IMR-90 (cell line): ENCODE measurements around the gene TMEM37. TPM values are rescaled to one million over a fixed set of nuclear protein-coding genes. Genes with fewer than 3 reads are reported as not detected.
A peak's percentile ranks its signal among the peaks of the same experiment; 100 is the strongest.

Experiments
- ATAC-seq: fragments of 200-7000 bp; cut with Tn5 transposase; 2 replicates; pipeline ENCODE4 v1.9.1; 2020; ENCODE audit warnings: low read depth, mild to moderate bottlenecking, moderate library complexity
- BruUV-seq: library from RNA; stranded (reverse); fragments of 400-500 nt; replicated peaks from 2 replicates; lab custom pipeline; 2021; lab: Mats Ljungman, UMichigan
- CTCF ChIA-PET: fragments of 300-600 bp; formaldehyde crosslinking; extraction: SDS; loops from one replicate; lab custom pipeline; 2021; ENCODE audit warnings: antibody characterized with exemption; lab: Yijun Ruan, JAX
- POLR2A ChIA-PET: fragments of 300-600 bp; sonication (Branson Sonifier 250); formaldehyde crosslinking; loops from one replicate; lab custom pipeline; 2022; ENCODE audit warnings: antibody characterized with exemption; ENCODE audit not compliant: unreplicated experiment; lab: Charles Lee
- DNase-seq: peaks from one replicate; pipeline ENCODE4 v3.0.0; 2013
- H2AFZ ChIP-seq: replicated peaks from 2 replicates; pipeline ENCODE3; 2013; ENCODE audit warnings: low read length, mild to moderate bottlenecking; ENCODE audit not compliant: poor library complexity
- H2AK5ac ChIP-seq: 2 replicates; pipeline ENCODE4 v1.6.1; 2013; ENCODE audit warnings: low read depth, low read length, inconsistent platforms
- H2AK9ac ChIP-seq: replicated peaks from 2 replicates; pipeline ENCODE3; 2013; ENCODE audit warnings: mild to moderate bottlenecking, low read depth, low read length, moderate library complexity; ENCODE audit not compliant: poor library complexity
- H2BK120ac ChIP-seq: 2 replicates; pipeline ENCODE4 v1.6.1; 2013; ENCODE audit warnings: low read depth, low read length, inconsistent platforms
- H2BK15ac ChIP-seq: 3 replicates; pipeline ENCODE4 v1.6.1; 2013; ENCODE audit warnings: low read depth, low read length, inconsistent platforms
- H2BK20ac ChIP-seq: 2 replicates; pipeline ENCODE4 v1.6.1; 2013; ENCODE audit warnings: low read depth, mild to moderate bottlenecking, inconsistent platforms, low read length, moderate library complexity
- H2BK5ac ChIP-seq: 2 replicates; pipeline ENCODE4 v1.6.1; 2013; ENCODE audit warnings: mild to moderate bottlenecking, low read depth, low read length, inconsistent platforms; ENCODE audit not compliant: poor library complexity, severe bottlenecking
- H3K14ac ChIP-seq: replicated peaks from 2 replicates; pipeline ENCODE4 v1.6.1; 2013; ENCODE audit warnings: low read depth, low read length, inconsistent platforms
- H3K18ac ChIP-seq: 2 replicates; pipeline ENCODE4 v1.6.1; 2013; ENCODE audit warnings: low read depth, low read length, control low read depth
- H3K23ac ChIP-seq: 2 replicates; pipeline ENCODE4 v1.6.1; 2013; ENCODE audit warnings: low read depth, low read length, inconsistent platforms
- H3K27ac ChIP-seq: 2 replicates; pipeline ENCODE4 v1.5.1; 2013; ENCODE audit warnings: mild to moderate bottlenecking, control low read depth, low read length; ENCODE audit not compliant: insufficient read depth
- H3K27me3 ChIP-seq: 2 replicates; pipeline ENCODE4 v1.6.1; 2013; ENCODE audit warnings: low read length; ENCODE audit not compliant: control insufficient read depth, insufficient read depth
- H3K36me3 ChIP-seq: 2 replicates; pipeline ENCODE4 v1.6.1; 2013; ENCODE audit warnings: low read length, mixed read lengths; ENCODE audit not compliant: control insufficient read depth, insufficient read depth
- H3K4ac ChIP-seq: 2 replicates; pipeline ENCODE4 v1.6.1; 2013; ENCODE audit warnings: low read depth, low read length, inconsistent platforms
- H3K4me1 ChIP-seq: 2 replicates; pipeline ENCODE4 v1.6.1; 2013; ENCODE audit warnings: low read length, mixed read lengths; ENCODE audit not compliant: control insufficient read depth, insufficient read depth
- H3K4me2 ChIP-seq: 2 replicates; pipeline ENCODE4 v1.6.1; 2013; ENCODE audit warnings: low read depth, mild to moderate bottlenecking, control low read depth, low read length, moderate library complexity
- H3K4me3 ChIP-seq: 2 replicates; pipeline ENCODE4 v1.5.1; 2013; ENCODE audit warnings: low read depth, mild to moderate bottlenecking, control low read depth, low read length, moderate library complexity; ENCODE audit not compliant: insufficient read depth
- H3K56ac ChIP-seq: 2 replicates; pipeline ENCODE4 v1.6.1; 2013; ENCODE audit warnings: low read length, inconsistent platforms; ENCODE audit not compliant: insufficient read depth; ENCODE audit errors: extremely low read depth
- H3K79me1 ChIP-seq, 2 experiments: 2 replicates each; pipeline ENCODE4 v1.6.1; 2013; ENCODE audit warnings: low read length in 2 of 2, inconsistent platforms in 1 of 2, low read depth in 1 of 2
- H3K9ac ChIP-seq: 2 replicates; pipeline ENCODE4 v1.6.1; 2013; ENCODE audit warnings: low read depth, low read length, control low read depth
- H3K9me1 ChIP-seq: 2 replicates; pipeline ENCODE4 v1.6.1; 2013; ENCODE audit warnings: low read length, inconsistent platforms; ENCODE audit not compliant: insufficient read depth
- H3K9me3 ChIP-seq: 2 replicates; pipeline ENCODE4 v1.6.1; 2013; ENCODE audit warnings: low read length; ENCODE audit not compliant: control insufficient read depth, insufficient read depth
- H4K20me1 ChIP-seq: 2 replicates; pipeline ENCODE4 v1.6.1; 2013; ENCODE audit warnings: low read length, inconsistent platforms; ENCODE audit not compliant: insufficient read depth
- H4K5ac ChIP-seq: 2 replicates; pipeline ENCODE4 v1.6.1; 2013; ENCODE audit warnings: mild to moderate bottlenecking, low read depth, low read length, control low read depth
- H4K8ac ChIP-seq, 2 experiments: 2 replicates each; pipeline ENCODE4 v1.6.1; 2013; ENCODE audit warnings: low read depth in 2 of 2, low read length in 2 of 2, control low read depth in 1 of 2, inconsistent platforms in 1 of 2
- H4K91ac ChIP-seq: 2 replicates; pipeline ENCODE4 v1.6.1; 2013; ENCODE audit warnings: low read depth, low read length, inconsistent platforms; ENCODE audit not compliant: insufficient read depth
- BHLHE40 ChIP-seq: fragments of 150-350 bp; IDR thresholded peaks from 2 replicates; pipeline ENCODE4 v1.6.1; 2016; ENCODE audit warnings: mild to moderate bottlenecking, low read depth, low read length
- WGBS, 2 experiments: methylation state at CpG; one replicate each; pipeline versions ENCODE4 v1.1.5 to v1.1.7; 2013; ENCODE audit warnings: missing lambda C conversion rate in 2 of 2; ENCODE audit not compliant: insufficient read length in 1 of 2; ENCODE audit errors: extremely low coverage in 2 of 2; 5-methylcytosine and 5-hydroxymethylcytosine counted together
- dilution Hi-C: fragments of 300-500 bp; cut with HindIII; formaldehyde crosslinking; loops from one replicate; pipeline ENCODE4 v1.14.3; 2018; ENCODE audit warnings: low sequenced_read_pairs; ENCODE audit not compliant: unreplicated experiment
- in situ Hi-C: fragments of 300-500 bp; cut with MboI; formaldehyde crosslinking; loops from 3 replicates; pipeline ENCODE4 v1.14.3; 2019; ENCODE audit warnings: low sequenced_read_pairs, inconsistent platforms, mixed read lengths
- intact Hi-C: fragments of 100-400 bp; cut with micrococcal nuclease; formaldehyde crosslinking; loops from 2 replicates; pipeline ENCODE4 v1.10.0; 2022
- polyA plus RNA-seq, 3 experiments: library from polyadenylated mRNA; depleted of rRNA; stranded (reverse); fragments of >200 nt; gene quantifications; 2 replicates each; pipeline ENCODE4 v1.2.3, GENCODE V29; 2012; ENCODE audit warnings: low replicate concordance in 1 of 3
- total RNA-seq: library from RNA; depleted of rRNA; stranded (reverse); fragments of >200 nt; gene quantifications from 2 replicates; pipeline ENCODE4 v1.2.3, GENCODE V29; 2012

The TMEM37 gene
- total and polyA plus RNA-seq, 2 of the 4 experiments (the other 2 are of a cell fraction): under 0.01 to 0.39 TPM

DNA sequence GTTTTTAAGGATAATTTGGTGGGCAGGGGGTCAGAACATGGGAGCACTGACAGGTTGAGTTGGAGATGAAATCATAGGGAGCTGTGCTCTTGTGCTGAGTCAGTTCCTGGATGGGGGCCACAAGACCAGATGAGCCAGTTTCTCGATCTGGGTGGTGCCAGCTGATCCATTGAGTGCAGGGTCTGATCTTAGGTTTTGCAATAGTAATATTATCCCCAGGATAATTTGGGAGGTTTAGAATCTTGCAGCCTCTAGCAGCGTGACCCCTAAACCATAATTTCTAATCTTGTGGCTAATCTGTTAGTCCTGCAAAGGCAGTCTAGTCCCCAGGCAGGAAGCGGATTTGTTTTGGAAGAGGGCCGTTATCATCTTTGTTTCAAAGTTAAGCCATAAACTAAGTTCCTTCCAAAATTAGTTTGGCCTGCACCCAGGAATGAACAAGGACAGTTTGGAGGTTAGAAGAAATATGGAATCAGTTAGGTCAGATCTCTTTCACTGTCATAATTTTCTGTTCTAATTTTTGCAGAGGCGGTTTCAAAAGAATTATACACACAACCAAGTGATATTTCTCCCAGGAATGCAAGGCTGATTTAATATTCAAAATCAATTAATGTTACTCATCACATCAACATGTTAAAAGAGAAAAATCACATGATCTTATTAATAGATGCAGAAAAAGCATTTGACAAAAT lies 41.9 kb upstream of the TMEM37 start:
- H3K27ac ChIP-seq: no peak overlapping the region
- ChIA-PET CTCF (no interaction called here), POLR2A (no interaction called here)
- H2AFZ ChIP-seq: no peak overlapping the region
- H3K56ac ChIP-seq: no peak overlapping the region
- DNase-seq (peak; percentile 45), ATAC-seq (peak; percentile 44)
- peaks cover 3% of the 10 kb centered on the region for H3K27me3 ChIP-seq
- in situ Hi-C loops: no loop called here
- H2AK5ac ChIP-seq: no peak overlapping the region
- no peak overlapping the region for H2BK20ac ChIP-seq
- H3K9ac ChIP-seq: no peak overlapping the region
- H3K9me3 ChIP-seq: no peaks in the 10 kb centered on the region
- H2BK15ac ChIP-seq: no peak overlapping the region
- no peaks in the 10 kb centered on the region for H3K4me1 ChIP-seq
- H2BK120ac ChIP-seq: no peak overlapping the region
- H3K14ac ChIP-seq: no peak overlapping the region
- H4K91ac ChIP-seq: no peak overlapping the region
- BruUV-seq: no TSS peak
- no peak overlapping the region for H3K4ac ChIP-seq
- no peak overlapping the region for H3K18ac ChIP-seq
- H2AK9ac ChIP-seq: no peak overlapping the region
- intact Hi-C loops: no loop called here
- no peak overlapping the region for H3K4me2 ChIP-seq
- TF ChIP-seq BHLHE40: no peak
- H4K5ac ChIP-seq: no peak overlapping the region
- dilution Hi-C loops: no loop called here
- no peaks in the 10 kb centered on the region for H4K20me1 ChIP-seq
- no peak overlapping the region for H3K4me3 ChIP-seq
- H3K79me1 ChIP-seq: no peaks in the 10 kb centered on the region
- no CpG with 5 or more reads among the region's 5 CpGs for WGBS, 2 experiments
- H3K23ac ChIP-seq: no peak overlapping the region
- no peaks in the 10 kb centered on the region for H3K9me1 ChIP-seq
- H3K36me3 ChIP-seq: no peaks in the 10 kb centered on the region
- H4K8ac ChIP-seq: no peak overlapping the region
- no peak overlapping the region for H2BK5ac ChIP-seq
